HepG2 (cell line): Measurements from ENCODE around the gene SH3GL2. TPM values are rescaled to one million over a fixed set of nuclear protein-coding genes. Genes with fewer than 3 reads are reported as not detected.

Experiments used
- HOXA3 ChIP-seq: sonication (generic); formaldehyde crosslinking; IDR thresholded peaks from 2 replicates; pipeline ENCODE4 v1.5.0; 2020; ENCODE audit warnings: missing genetic modification reagents
- SKI ChIP-seq: fragments of 450-650 bp; IDR thresholded peaks from one replicate; pipeline ENCODE4 v1.6.1; 2018; ENCODE audit warnings: mild to moderate bottlenecking; ENCODE audit not compliant: partially characterized antibody
- TRIM24 ChIP-seq: sonication (generic); formaldehyde crosslinking; IDR thresholded peaks from 2 replicates; pipeline ENCODE4 v1.8.0; 2022; ENCODE audit warnings: mild to moderate bottlenecking, missing genetic modification reagents
- ZBTB38 ChIP-seq: sonication (generic); formaldehyde crosslinking; IDR thresholded peaks from 2 replicates; pipeline ENCODE4 v1.5.1; 2020; ENCODE audit warnings: mild to moderate bottlenecking, missing genetic modification reagents
- ZNF501 ChIP-seq: sonication (generic); formaldehyde crosslinking; IDR thresholded peaks from 2 replicates; pipeline ENCODE4 v1.5.1; 2020; ENCODE audit warnings: mild to moderate bottlenecking, moderate library complexity, missing genetic modification reagents
- polyA plus RNA-seq, 8 experiments: library from polyadenylated mRNA; depleted of rRNA in 3 of 8; stranded (reverse) in 7 of 8; unstranded in 1 of 8; fragments of >200 nt; fragmentation: Illumina TruSeq in 4 of 8; extraction: Trizol in 4 of 8; gene quantifications; 2 replicates each; pipeline versions ENCODE4 v1.2.1 to v1.2.3, GENCODE V29; 2011 to 2016; ENCODE audit warnings: low read depth in 4 of 8, missing spikeins in 1 of 8, mixed read lengths in 1 of 8; ENCODE audit not compliant: insufficient read depth in 1 of 8
- total RNA-seq, 5 experiments: library from RNA; depleted of rRNA; stranded (reverse); fragments of >200 nt; fragmentation: Illumina TruSeq; extraction: Trizol; gene quantifications; 2 replicates each; pipeline ENCODE4 v1.2.3, GENCODE V29; 2016; ENCODE audit warnings: low read depth in 1 of 5
- TF ChIP-seq, protein P1 (sequence below): IDR thresholded peaks from 2 replicates; pipeline ENCODE4 v1.6.1; 2016; ENCODE audit warnings: low read depth, missing genetic modification reagents, missing compliant biosample characterization
- TF ChIP-seq, protein P2 (sequence below): IDR thresholded peaks from 2 replicates; pipeline ENCODE4 v1.6.1; 2016; ENCODE audit warnings: low read depth
- TF ChIP-seq, protein P3 (sequence below): fragments of 450-650 bp; IDR thresholded peaks from 2 replicates; pipeline ENCODE4 v1.6.1; 2017; ENCODE audit warnings: mild to moderate bottlenecking
- TF ChIP-seq, protein P4 (sequence below): sonication (generic); formaldehyde crosslinking; IDR thresholded peaks from 2 replicates; pipeline ENCODE4 v1.4.0; 2020; ENCODE audit warnings: mild to moderate bottlenecking, missing genetic modification reagents

The SH3GL2 gene
- total and polyA plus RNA-seq, 2 of the 13 experiments (the other 11 are each of a cell fraction or from before 2014, with no cell fraction given): 0.04 TPM; not detected in 1

DNA sequence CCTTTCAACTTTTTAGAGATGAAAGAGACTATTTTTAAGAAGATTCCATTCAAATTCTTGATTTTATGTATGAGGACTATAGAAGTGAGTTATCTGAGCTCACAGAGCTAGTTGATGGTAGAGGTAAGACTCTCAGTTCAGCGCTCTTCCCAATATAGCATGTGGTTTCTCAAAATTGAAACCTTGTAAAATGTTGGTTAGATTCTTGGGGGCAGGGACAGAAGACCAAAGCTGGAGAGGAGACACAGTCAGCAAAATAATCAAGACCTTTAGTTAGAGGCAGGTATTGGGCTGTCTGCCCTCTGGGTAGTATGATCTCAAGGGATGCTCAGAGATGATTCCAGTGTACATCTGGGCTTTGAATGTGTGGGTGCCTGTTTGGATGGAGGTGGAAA lies 246.4 kb downstream of the SH3GL2 start (continued):
- TF ChIP-seq, protein P1, sequence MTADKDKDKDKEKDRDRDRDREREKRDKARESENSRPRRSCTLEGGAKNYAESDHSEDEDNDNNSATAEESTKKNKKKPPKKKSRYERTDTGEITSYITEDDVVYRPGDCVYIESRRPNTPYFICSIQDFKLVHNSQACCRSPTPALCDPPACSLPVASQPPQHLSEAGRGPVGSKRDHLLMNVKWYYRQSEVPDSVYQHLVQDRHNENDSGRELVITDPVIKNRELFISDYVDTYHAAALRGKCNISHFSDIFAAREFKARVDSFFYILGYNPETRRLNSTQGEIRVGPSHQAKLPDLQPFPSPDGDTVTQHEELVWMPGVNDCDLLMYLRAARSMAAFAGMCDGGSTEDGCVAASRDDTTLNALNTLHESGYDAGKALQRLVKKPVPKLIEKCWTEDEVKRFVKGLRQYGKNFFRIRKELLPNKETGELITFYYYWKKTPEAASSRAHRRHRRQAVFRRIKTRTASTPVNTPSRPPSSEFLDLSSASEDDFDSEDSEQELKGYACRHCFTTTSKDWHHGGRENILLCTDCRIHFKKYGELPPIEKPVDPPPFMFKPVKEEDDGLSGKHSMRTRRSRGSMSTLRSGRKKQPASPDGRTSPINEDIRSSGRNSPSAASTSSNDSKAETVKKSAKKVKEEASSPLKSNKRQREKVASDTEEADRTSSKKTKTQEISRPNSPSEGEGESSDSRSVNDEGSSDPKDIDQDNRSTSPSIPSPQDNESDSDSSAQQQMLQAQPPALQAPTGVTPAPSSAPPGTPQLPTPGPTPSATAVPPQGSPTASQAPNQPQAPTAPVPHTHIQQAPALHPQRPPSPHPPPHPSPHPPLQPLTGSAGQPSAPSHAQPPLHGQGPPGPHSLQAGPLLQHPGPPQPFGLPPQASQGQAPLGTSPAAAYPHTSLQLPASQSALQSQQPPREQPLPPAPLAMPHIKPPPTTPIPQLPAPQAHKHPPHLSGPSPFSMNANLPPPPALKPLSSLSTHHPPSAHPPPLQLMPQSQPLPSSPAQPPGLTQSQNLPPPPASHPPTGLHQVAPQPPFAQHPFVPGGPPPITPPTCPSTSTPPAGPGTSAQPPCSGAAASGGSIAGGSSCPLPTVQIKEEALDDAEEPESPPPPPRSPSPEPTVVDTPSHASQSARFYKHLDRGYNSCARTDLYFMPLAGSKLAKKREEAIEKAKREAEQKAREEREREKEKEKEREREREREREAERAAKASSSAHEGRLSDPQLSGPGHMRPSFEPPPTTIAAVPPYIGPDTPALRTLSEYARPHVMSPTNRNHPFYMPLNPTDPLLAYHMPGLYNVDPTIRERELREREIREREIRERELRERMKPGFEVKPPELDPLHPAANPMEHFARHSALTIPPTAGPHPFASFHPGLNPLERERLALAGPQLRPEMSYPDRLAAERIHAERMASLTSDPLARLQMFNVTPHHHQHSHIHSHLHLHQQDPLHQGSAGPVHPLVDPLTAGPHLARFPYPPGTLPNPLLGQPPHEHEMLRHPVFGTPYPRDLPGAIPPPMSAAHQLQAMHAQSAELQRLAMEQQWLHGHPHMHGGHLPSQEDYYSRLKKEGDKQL: no peak
- TF ChIP-seq, protein P2, sequence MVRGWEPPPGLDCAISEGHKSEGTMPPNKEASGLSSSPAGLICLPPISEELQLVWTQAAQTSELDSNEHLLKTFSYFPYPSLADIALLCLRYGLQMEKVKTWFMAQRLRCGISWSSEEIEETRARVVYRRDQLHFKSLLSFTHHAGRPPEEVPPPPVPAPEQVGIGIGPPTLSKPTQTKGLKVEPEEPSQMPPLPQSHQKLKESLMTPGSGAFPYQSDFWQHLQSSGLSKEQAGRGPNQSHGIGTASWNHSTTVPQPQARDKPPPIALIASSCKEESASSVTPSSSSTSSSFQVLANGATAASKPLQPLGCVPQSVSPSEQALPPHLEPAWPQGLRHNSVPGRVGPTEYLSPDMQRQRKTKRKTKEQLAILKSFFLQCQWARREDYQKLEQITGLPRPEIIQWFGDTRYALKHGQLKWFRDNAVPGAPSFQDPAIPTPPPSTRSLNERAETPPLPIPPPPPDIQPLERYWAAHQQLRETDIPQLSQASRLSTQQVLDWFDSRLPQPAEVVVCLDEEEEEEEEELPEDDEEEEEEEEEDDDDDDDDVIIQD (CRISPR knock-in tag): no peak
- TF ChIP-seq, protein P3, sequence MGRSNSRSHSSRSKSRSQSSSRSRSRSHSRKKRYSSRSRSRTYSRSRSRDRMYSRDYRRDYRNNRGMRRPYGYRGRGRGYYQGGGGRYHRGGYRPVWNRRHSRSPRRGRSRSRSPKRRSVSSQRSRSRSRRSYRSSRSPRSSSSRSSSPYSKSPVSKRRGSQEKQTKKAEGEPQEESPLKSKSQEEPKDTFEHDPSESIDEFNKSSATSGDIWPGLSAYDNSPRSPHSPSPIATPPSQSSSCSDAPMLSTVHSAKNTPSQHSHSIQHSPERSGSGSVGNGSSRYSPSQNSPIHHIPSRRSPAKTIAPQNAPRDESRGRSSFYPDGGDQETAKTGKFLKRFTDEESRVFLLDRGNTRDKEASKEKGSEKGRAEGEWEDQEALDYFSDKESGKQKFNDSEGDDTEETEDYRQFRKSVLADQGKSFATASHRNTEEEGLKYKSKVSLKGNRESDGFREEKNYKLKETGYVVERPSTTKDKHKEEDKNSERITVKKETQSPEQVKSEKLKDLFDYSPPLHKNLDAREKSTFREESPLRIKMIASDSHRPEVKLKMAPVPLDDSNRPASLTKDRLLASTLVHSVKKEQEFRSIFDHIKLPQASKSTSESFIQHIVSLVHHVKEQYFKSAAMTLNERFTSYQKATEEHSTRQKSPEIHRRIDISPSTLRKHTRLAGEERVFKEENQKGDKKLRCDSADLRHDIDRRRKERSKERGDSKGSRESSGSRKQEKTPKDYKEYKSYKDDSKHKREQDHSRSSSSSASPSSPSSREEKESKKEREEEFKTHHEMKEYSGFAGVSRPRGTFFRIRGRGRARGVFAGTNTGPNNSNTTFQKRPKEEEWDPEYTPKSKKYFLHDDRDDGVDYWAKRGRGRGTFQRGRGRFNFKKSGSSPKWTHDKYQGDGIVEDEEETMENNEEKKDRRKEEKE: no peak
- TF ChIP-seq ZBTB38 (CRISPR knock-in tag): no peak
- no peak for TF ChIP-seq ZNF501 (CRISPR knock-in tag)
- TF ChIP-seq, protein P4, sequence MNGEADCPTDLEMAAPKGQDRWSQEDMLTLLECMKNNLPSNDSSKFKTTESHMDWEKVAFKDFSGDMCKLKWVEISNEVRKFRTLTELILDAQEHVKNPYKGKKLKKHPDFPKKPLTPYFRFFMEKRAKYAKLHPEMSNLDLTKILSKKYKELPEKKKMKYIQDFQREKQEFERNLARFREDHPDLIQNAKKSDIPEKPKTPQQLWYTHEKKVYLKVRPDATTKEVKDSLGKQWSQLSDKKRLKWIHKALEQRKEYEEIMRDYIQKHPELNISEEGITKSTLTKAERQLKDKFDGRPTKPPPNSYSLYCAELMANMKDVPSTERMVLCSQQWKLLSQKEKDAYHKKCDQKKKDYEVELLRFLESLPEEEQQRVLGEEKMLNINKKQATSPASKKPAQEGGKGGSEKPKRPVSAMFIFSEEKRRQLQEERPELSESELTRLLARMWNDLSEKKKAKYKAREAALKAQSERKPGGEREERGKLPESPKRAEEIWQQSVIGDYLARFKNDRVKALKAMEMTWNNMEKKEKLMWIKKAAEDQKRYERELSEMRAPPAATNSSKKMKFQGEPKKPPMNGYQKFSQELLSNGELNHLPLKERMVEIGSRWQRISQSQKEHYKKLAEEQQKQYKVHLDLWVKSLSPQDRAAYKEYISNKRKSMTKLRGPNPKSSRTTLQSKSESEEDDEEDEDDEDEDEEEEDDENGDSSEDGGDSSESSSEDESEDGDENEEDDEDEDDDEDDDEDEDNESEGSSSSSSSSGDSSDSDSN (CRISPR knock-in tag): no peak
- TF ChIP-seq SKI: no peak
- no peak for TF ChIP-seq TRIM24
- TF ChIP-seq HOXA3 (CRISPR knock-in tag): no peak
